ENCODE results near the gene EIF3D.

GRCh38 chr22:36548606-36549005, 19.6 kb upstream of the EIF3D start:
- TF ChIP-seq CTCF (IDR thresholded peaks at IDR 0.05; ENCODE audit: insufficient read depth, low read length) = no peak
- no peak for TF ChIP-seq POLR2AphosphoS5 (IDR thresholded peaks at IDR 0.05; ENCODE audit: low read depth)
